ENCODE data around the gene EHD3.

- TF ChIP-seq, protein P1, sequence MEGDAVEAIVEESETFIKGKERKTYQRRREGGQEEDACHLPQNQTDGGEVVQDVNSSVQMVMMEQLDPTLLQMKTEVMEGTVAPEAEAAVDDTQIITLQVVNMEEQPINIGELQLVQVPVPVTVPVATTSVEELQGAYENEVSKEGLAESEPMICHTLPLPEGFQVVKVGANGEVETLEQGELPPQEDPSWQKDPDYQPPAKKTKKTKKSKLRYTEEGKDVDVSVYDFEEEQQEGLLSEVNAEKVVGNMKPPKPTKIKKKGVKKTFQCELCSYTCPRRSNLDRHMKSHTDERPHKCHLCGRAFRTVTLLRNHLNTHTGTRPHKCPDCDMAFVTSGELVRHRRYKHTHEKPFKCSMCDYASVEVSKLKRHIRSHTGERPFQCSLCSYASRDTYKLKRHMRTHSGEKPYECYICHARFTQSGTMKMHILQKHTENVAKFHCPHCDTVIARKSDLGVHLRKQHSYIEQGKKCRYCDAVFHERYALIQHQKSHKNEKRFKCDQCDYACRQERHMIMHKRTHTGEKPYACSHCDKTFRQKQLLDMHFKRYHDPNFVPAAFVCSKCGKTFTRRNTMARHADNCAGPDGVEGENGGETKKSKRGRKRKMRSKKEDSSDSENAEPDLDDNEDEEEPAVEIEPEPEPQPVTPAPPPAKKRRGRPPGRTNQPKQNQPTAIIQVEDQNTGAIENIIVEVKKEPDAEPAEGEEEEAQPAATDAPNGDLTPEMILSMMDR (conservative IDR thresholded peaks at IDR 0.05), result no peak
- no peak for TF ChIP-seq ZFX (IDR thresholded peaks at IDR 0.05)
These were observed 40.6 kb downstream of the EHD3 start for GRCh38 chr2:31274401-31275075.

All from C4-2B (cell line).